ENCODE results near the gene HLF. TPM values are rescaled to one million over a fixed set of nuclear protein-coding genes. Genes with fewer than 3 reads are reported as not detected.

The HLF gene
- total and polyA plus RNA-seq, 2 experiments from 2014 or later, result 0.28 TPM; not detected in 1

DNA sequence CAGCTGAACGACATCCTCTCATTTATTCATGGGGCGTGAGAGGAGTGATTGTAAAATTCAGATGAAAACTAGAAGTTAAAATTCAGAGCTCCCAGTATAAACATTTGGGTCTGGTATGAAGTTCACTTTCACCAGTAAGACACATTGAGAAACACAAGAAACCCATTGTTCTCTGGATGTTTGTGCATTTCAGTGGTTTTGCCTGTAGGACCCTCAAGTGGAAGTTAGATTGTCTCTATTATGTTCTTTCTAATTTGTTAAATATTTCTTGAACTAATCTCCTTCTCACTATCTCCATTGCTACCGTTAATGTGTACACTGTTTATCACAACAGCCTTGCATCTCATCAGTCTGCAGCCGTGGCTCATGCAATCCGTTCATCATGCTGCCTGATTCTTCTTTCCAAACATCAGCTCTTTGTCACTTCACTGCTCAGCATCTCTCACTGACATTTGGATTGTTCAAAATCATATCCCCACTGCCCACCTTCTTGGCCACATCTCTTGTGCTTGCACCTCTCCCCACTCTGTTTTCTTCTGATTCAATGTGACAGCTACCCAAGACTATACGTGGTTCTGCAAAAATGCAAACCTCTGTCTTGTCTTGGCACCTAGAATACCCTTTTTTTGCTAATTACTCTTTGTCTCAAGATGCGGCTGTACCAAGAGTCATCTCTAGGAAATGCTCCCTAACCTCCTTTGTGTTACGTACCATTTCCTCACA, 49.5 kb downstream of the HLF start:
- no peak overlapping the region for H3K27ac ChIP-seq (ENCODE audit: low read depth)
- no peak for ATAC-seq
- no peaks in the 10 kb centered on the region; the same call in 1 of the 2 replicates for H3K9me2 ChIP-seq (ENCODE audit: insufficient read depth)

More for the DNA sequence above, 49.5 kb downstream of the HLF start:
- no peaks in the 10 kb centered on the region for H3K36me3 ChIP-seq (ENCODE audit: insufficient read depth)
- no peaks in the 10 kb centered on the region for H3K27me3 ChIP-seq (ENCODE audit: insufficient read depth)
- H4K20me1 ChIP-seq (replicated peaks; ENCODE audit: insufficient read depth), result no peaks in the 10 kb centered on the region
- H3K4me1 ChIP-seq (ENCODE audit: insufficient read depth), result no peaks in the 10 kb centered on the region
- H3K4me2 ChIP-seq, result no peak overlapping the region
- Mint-ChIP-seq H3K36me3 (ENCODE audit: low read depth) (no peaks in the 10 kb centered on the region), H3K4me3 (no peak overlapping the region), H3K9me3 (no peaks in the 10 kb centered on the region; the same call in 2 of the 3 replicates), H3K27ac (no peak overlapping the region), H3K4me1 (no peaks in the 10 kb centered on the region), H3K27me3 (ENCODE audit: insufficient read depth, low read depth, poor library complexity) (peaks cover 2% of the 10 kb centered on the region)
- no peaks in the 10 kb centered on the region for H3F3A ChIP-seq (replicated peaks; ENCODE audit: low read depth)
- H3K79me2 ChIP-seq (replicated peaks; ENCODE audit: insufficient read depth), result no peaks in the 10 kb centered on the region
- H3K4me3 ChIP-seq, result no peak overlapping the region
- H2AFZ ChIP-seq, result no peak overlapping the region
- no peak for DNase-seq (ENCODE audit: low spot score)
- no peak for TF ChIP-seq STAT1 (IDR thresholded peaks at IDR 0.05; ENCODE audit: unreplicated experiment)
- no peak for TF ChIP-seq ZNF331 (CRISPR knock-in tag; IDR thresholded peaks at IDR 0.05; ENCODE audit: low read depth)
- TF ChIP-seq, protein P1, sequence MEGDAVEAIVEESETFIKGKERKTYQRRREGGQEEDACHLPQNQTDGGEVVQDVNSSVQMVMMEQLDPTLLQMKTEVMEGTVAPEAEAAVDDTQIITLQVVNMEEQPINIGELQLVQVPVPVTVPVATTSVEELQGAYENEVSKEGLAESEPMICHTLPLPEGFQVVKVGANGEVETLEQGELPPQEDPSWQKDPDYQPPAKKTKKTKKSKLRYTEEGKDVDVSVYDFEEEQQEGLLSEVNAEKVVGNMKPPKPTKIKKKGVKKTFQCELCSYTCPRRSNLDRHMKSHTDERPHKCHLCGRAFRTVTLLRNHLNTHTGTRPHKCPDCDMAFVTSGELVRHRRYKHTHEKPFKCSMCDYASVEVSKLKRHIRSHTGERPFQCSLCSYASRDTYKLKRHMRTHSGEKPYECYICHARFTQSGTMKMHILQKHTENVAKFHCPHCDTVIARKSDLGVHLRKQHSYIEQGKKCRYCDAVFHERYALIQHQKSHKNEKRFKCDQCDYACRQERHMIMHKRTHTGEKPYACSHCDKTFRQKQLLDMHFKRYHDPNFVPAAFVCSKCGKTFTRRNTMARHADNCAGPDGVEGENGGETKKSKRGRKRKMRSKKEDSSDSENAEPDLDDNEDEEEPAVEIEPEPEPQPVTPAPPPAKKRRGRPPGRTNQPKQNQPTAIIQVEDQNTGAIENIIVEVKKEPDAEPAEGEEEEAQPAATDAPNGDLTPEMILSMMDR (conservative IDR thresholded peaks at IDR 0.05; ENCODE audit: low read depth in 2 of 2), result no peak
- TF ChIP-seq EZH2phosphoT487 (IDR thresholded peaks at IDR 0.05; ENCODE audit: unreplicated experiment), result no peak
- TF ChIP-seq, protein P2, sequence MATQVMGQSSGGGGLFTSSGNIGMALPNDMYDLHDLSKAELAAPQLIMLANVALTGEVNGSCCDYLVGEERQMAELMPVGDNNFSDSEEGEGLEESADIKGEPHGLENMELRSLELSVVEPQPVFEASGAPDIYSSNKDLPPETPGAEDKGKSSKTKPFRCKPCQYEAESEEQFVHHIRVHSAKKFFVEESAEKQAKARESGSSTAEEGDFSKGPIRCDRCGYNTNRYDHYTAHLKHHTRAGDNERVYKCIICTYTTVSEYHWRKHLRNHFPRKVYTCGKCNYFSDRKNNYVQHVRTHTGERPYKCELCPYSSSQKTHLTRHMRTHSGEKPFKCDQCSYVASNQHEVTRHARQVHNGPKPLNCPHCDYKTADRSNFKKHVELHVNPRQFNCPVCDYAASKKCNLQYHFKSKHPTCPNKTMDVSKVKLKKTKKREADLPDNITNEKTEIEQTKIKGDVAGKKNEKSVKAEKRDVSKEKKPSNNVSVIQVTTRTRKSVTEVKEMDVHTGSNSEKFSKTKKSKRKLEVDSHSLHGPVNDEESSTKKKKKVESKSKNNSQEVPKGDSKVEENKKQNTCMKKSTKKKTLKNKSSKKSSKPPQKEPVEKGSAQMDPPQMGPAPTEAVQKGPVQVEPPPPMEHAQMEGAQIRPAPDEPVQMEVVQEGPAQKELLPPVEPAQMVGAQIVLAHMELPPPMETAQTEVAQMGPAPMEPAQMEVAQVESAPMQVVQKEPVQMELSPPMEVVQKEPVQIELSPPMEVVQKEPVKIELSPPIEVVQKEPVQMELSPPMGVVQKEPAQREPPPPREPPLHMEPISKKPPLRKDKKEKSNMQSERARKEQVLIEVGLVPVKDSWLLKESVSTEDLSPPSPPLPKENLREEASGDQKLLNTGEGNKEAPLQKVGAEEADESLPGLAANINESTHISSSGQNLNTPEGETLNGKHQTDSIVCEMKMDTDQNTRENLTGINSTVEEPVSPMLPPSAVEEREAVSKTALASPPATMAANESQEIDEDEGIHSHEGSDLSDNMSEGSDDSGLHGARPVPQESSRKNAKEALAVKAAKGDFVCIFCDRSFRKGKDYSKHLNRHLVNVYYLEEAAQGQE (IDR thresholded peaks at IDR 0.05; ENCODE audit: unreplicated experiment), result no peak
- no peak for TF ChIP-seq ZNF114 (CRISPR knock-in tag; IDR thresholded peaks at IDR 0.05)
- TF ChIP-seq, protein P3, sequence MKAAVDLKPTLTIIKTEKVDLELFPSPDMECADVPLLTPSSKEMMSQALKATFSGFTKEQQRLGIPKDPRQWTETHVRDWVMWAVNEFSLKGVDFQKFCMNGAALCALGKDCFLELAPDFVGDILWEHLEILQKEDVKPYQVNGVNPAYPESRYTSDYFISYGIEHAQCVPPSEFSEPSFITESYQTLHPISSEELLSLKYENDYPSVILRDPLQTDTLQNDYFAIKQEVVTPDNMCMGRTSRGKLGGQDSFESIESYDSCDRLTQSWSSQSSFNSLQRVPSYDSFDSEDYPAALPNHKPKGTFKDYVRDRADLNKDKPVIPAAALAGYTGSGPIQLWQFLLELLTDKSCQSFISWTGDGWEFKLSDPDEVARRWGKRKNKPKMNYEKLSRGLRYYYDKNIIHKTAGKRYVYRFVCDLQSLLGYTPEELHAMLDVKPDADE (IDR thresholded peaks at IDR 0.05), result no peak
- no peak for TF ChIP-seq CREB1 (CRISPR knock-in tag; IDR thresholded peaks at IDR 0.05; ENCODE audit: low read depth)
- no peak for TF ChIP-seq NANOG (IDR thresholded peaks at IDR 0.05; ENCODE audit: borderline replicate concordance)
- no peak for TF ChIP-seq POLR2AphosphoS5 (IDR thresholded peaks at IDR 0.05; ENCODE audit: low read depth)
- TF ChIP-seq EZH2 (IDR thresholded peaks at IDR 0.05; ENCODE audit: low read depth, unreplicated experiment), result no peak
- TF ChIP-seq, protein P4, sequence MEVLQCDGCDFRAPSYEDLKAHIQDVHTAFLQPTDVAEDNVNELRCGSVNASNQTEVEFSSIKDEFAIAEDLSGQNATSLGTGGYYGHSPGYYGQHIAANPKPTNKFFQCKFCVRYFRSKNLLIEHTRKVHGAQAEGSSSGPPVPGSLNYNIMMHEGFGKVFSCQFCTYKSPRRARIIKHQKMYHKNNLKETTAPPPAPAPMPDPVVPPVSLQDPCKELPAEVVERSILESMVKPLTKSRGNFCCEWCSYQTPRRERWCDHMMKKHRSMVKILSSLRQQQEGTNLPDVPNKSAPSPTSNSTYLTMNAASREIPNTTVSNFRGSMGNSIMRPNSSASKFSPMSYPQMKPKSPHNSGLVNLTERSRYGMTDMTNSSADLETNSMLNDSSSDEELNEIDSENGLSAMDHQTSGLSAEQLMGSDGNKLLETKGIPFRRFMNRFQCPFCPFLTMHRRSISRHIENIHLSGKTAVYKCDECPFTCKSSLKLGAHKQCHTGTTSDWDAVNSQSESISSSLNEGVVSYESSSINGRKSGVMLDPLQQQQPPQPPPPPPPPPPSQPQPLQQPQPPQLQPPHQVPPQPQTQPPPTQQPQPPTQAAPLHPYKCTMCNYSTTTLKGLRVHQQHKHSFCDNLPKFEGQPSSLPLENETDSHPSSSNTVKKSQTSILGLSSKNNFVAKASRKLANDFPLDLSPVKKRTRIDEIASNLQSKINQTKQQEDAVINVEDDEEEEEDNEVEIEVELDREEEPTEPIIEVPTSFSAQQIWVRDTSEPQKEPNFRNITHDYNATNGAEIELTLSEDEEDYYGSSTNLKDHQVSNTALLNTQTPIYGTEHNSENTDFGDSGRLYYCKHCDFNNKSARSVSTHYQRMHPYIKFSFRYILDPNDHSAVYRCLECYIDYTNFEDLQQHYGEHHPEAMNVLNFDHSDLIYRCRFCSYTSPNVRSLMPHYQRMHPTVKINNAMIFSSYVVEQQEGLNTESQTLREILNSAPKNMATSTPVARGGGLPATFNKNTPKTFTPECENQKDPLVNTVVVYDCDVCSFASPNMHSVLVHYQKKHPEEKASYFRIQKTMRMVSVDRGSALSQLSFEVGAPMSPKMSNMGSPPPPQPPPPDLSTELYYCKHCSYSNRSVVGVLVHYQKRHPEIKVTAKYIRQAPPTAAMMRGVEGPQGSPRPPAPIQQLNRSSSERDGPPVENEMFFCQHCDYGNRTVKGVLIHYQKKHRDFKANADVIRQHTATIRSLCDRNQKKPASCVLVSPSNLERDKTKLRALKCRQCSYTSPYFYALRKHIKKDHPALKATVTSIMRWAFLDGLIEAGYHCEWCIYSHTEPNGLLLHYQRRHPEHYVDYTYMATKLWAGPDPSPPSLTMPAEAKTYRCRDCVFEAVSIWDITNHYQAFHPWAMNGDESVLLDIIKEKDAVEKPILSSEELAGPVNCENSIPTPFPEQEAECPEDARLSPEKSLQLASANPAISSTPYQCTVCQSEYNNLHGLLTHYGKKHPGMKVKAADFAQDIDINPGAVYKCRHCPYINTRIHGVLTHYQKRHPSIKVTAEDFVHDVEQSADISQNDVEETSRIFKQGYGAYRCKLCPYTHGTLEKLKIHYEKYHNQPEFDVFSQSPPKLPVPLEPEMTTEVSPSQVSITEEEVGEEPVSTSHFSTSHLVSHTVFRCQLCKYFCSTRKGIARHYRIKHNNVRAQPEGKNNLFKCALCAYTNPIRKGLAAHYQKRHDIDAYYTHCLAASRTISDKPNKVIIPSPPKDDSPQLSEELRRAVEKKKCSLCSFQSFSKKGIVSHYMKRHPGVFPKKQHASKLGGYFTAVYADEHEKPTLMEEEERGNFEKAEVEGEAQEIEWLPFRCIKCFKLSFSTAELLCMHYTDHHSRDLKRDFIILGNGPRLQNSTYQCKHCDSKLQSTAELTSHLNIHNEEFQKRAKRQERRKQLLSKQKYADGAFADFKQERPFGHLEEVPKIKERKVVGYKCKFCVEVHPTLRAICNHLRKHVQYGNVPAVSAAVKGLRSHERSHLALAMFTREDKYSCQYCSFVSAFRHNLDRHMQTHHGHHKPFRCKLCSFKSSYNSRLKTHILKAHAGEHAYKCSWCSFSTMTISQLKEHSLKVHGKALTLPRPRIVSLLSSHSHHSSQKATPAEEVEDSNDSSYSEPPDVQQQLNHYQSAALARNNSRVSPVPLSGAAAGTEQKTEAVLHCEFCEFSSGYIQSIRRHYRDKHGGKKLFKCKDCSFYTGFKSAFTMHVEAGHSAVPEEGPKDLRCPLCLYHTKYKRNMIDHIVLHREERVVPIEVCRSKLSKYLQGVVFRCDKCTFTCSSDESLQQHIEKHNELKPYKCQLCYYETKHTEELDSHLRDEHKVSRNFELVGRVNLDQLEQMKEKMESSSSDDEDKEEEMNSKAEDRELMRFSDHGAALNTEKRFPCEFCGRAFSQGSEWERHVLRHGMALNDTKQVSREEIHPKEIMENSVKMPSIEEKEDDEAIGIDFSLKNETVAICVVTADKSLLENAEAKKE (CRISPR knock-in tag; IDR thresholded peaks at IDR 0.05), result no peak
- no peak for TF ChIP-seq JUNB (IDR thresholded peaks at IDR 0.05; ENCODE audit: unreplicated experiment)

All from GM23338 (cell line).